ENCODE results near the gene C8B. TPM values are rescaled to one million over a fixed set of nuclear protein-coding genes. Genes with fewer than 3 reads are reported as not detected.
A peak's percentile ranks its signal among the peaks of the same experiment; 100 is the strongest.

C8B gene
- total and polyA plus RNA-seq, 4 donors: 0.06 TPM; not detected in 3

GRCh38 chr1:56993475-56993874, 27.7 kb upstream of the C8B start:
- no peaks in the 10 kb centered on the region for H3K9me3 ChIP-seq (ENCODE audit: control insufficient read depth, insufficient read depth, low read length)
- H3K27ac ChIP-seq (ENCODE audit: low read depth, low read length): no peak overlapping the region
- H3K4me1 ChIP-seq (ENCODE audit: control insufficient read depth, insufficient read depth, low read length): no peaks in the 10 kb centered on the region
- no peaks in the 10 kb centered on the region for H3K36me3 ChIP-seq (ENCODE audit: control insufficient read depth, insufficient read depth, low read length)
- H3K27me3 ChIP-seq (ENCODE audit: control insufficient read depth, insufficient read depth, low read length): no peaks in the 10 kb centered on the region
- no CpG with 5 or more reads among the region's 5 CpGs for WGBS (ENCODE audit: insufficient coverage)
- no peak for DNase-seq (ENCODE audit: low read depth in 4 of 6, low spot score in 6 of 6)
- H3K4me3 ChIP-seq (ENCODE audit: low read depth, low read length): no peak overlapping the region

DNA sequence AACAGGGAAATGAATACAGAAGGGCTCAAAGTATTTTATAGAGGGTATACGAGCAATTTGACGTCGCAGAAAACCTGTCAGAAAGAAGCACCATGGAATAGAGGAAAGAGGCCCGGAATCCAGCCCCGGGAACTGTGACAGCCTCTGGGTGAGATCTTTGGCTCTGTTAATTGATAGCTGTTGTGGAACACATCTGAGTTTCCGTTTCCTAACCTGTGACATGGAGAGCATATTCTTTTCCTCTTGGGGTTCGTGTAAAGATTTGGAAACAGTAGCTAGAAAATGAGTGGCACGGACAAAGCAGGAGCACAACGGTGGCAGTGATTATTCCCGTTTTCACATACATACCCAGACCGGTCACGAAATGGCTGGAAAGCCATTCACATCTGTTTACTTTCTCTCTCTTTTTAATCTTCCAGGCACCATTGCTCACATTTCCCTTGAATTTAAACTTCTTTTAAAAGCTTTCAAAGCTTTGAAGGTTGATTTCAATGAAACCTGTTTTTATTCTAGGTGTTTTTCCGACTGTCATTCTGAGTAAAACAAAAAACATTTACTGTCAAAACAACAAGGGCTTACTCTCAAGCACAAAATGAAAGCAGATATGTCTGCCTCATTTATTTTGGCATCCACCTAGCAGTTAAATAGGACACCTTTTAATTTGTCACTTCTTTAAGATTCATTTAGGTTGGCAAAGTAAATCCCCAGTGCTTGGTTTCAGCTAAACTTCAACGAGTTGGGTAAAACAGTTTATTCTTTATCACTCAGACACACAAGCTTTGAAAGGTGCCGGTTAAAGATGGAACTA, 26.7 kb upstream of the C8B start:
- no peaks in the 10 kb centered on the region for H3K9me3 ChIP-seq (ENCODE audit: control insufficient read depth, insufficient read depth, low read length)
- 80% methylated on average over 8 of the region's 15 CpGs for WGBS (ENCODE audit: insufficient coverage)
- H3K4me3 ChIP-seq (ENCODE audit: low read depth, low read length): no peak overlapping the region
- H3K4me1 ChIP-seq (ENCODE audit: control insufficient read depth, insufficient read depth, low read length): no peaks in the 10 kb centered on the region
- no peak for DNase-seq (ENCODE audit: low read depth in 4 of 6, low spot score in 6 of 6)
- no peak overlapping the region for H3K27ac ChIP-seq (ENCODE audit: low read depth, low read length)
- no peaks in the 10 kb centered on the region for H3K27me3 ChIP-seq (ENCODE audit: control insufficient read depth, insufficient read depth, low read length)
- no peaks in the 10 kb centered on the region for H3K36me3 ChIP-seq (ENCODE audit: control insufficient read depth, insufficient read depth, low read length)

GRCh38 chr1:56991576-56991975, 25.8 kb upstream of the C8B start:
- H3K9me3 ChIP-seq (ENCODE audit: control insufficient read depth, insufficient read depth, low read length): no peaks in the 10 kb centered on the region
- no peaks in the 10 kb centered on the region for H3K36me3 ChIP-seq (ENCODE audit: control insufficient read depth, insufficient read depth, low read length)
- WGBS (ENCODE audit: insufficient coverage): no CpG with 5 or more reads among the region's 3 CpGs
- DNase-seq (ENCODE audit: low read depth in 4 of 6, low spot score in 6 of 6): no peak
- no peaks in the 10 kb centered on the region for H3K27me3 ChIP-seq (ENCODE audit: control insufficient read depth, insufficient read depth, low read length)
- H3K4me1 ChIP-seq (ENCODE audit: control insufficient read depth, insufficient read depth, low read length): no peaks in the 10 kb centered on the region
- H3K4me3 ChIP-seq (ENCODE audit: low read depth, low read length): no peak overlapping the region
- no peak overlapping the region for H3K27ac ChIP-seq (ENCODE audit: low read depth, low read length)

DNA sequence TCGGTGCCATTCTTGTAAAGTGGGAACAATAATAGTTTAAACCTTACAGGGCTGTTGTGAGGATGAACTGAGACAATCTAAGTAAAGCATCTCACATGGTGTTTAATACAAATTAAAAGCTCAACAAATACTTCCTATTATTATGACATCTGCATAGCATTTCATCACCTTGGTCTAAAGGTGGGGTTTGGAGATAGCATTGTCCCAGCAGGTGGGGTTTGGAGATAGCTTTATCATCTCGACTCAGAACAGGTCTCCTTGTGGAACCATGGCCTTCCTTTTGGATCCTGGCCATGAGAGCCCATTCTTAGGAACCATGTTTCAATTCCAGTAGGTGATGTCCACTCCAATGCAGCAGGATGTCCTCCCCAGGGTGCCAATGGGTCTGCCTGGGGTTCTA, 20.6 kb upstream of the C8B start:
- Histone ChIP-seq H3K27me3 (ENCODE audit: control insufficient read depth, insufficient read depth, low read length) (no peaks in the 10 kb centered on the region), H3K4me1 (ENCODE audit: control insufficient read depth, insufficient read depth, low read length) (no peaks in the 10 kb centered on the region), H3K4me3 (ENCODE audit: low read depth, low read length) (no peak overlapping the region), H3K9me3 (ENCODE audit: control insufficient read depth, insufficient read depth, low read length) (no peaks in the 10 kb centered on the region), H3K27ac (ENCODE audit: low read depth, low read length) (no peak overlapping the region), H3K36me3 (ENCODE audit: control insufficient read depth, insufficient read depth, low read length) (no peaks in the 10 kb centered on the region)
- DNase-seq (ENCODE audit: low read depth in 4 of 6, low spot score in 6 of 6): no peak
- WGBS (ENCODE audit: insufficient coverage): 69% methylated on average over 1 of the region's 2 CpGs

- Histone ChIP-seq H3K9me3 (ENCODE audit: control insufficient read depth, insufficient read depth, low read length) (no peaks in the 10 kb centered on the region), H3K4me1 (ENCODE audit: control insufficient read depth, insufficient read depth, low read length) (no peaks in the 10 kb centered on the region), H3K27me3 (ENCODE audit: control insufficient read depth, insufficient read depth, low read length) (no peaks in the 10 kb centered on the region), H3K4me3 (ENCODE audit: low read depth, low read length) (no peak overlapping the region), H3K36me3 (ENCODE audit: control insufficient read depth, insufficient read depth, low read length) (no peaks in the 10 kb centered on the region), H3K27ac (ENCODE audit: low read depth, low read length) (no peak overlapping the region)
- no peak for DNase-seq (ENCODE audit: low read depth in 4 of 6, low spot score in 6 of 6)
- 60% methylated on average over 1 of the region's 2 CpGs for WGBS (ENCODE audit: insufficient coverage)
Measured at GRCh38 chr1:56985857-56986256, 20.0 kb upstream of the C8B start.

GRCh38 chr1:56983484-56983883, 17.7 kb upstream of the C8B start:
- Histone ChIP-seq H3K4me3 (ENCODE audit: low read depth, low read length) (no peak overlapping the region), H3K27ac (ENCODE audit: low read depth, low read length) (no peak overlapping the region), H3K4me1 (ENCODE audit: control insufficient read depth, insufficient read depth, low read length) (no peaks in the 10 kb centered on the region), H3K9me3 (ENCODE audit: control insufficient read depth, insufficient read depth, low read length) (no peaks in the 10 kb centered on the region), H3K27me3 (ENCODE audit: control insufficient read depth, insufficient read depth, low read length) (no peaks in the 10 kb centered on the region), H3K36me3 (ENCODE audit: control insufficient read depth, insufficient read depth, low read length) (no peaks in the 10 kb centered on the region)
- WGBS (ENCODE audit: insufficient coverage): 81% methylated on average over 4 of the region's 6 CpGs
- DNase-seq (ENCODE audit: low read depth in 4 of 6, low spot score in 6 of 6): no peak

- peak in 1 of 6 donors; percentile 65 for DNase-seq (ENCODE audit: low read depth in 4 of 6, low spot score in 6 of 6)
- WGBS (ENCODE audit: insufficient coverage): 71% methylated on average over 1 of the region's 4 CpGs
- Histone ChIP-seq H3K9me3 (ENCODE audit: control insufficient read depth, insufficient read depth, low read length) (no peaks in the 10 kb centered on the region), H3K36me3 (ENCODE audit: control insufficient read depth, insufficient read depth, low read length) (no peaks in the 10 kb centered on the region), H3K27me3 (ENCODE audit: control insufficient read depth, insufficient read depth, low read length) (no peaks in the 10 kb centered on the region), H3K27ac (ENCODE audit: low read depth, low read length) (no peak overlapping the region), H3K4me1 (ENCODE audit: control insufficient read depth, insufficient read depth, low read length) (no peaks in the 10 kb centered on the region), H3K4me3 (ENCODE audit: low read depth, low read length) (no peak overlapping the region)
Measured at GRCh38 chr1:56979986-56980755, 14.4 kb upstream of the C8B start.

DNA sequence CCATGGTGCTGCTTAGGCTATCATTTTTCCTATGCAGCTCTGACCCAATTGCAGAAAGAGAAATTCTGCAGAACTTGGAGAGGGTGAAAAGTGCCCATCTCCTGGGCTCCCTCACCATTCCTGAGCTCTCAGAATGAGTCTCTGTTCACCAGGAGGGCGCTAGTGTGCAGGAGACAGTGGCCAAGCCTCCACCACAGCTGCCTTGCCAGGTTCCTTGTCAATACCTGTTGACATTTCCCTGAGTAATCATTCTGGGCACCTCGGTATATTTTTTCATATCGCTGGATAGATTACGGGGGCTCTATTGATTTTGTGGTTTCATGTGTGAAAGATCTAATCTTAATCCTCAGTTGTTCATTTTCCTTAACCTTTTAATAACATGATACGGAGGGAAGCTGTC, 13.0 kb upstream of the C8B start:
- DNase-seq (ENCODE audit: low read depth in 4 of 6, low spot score in 6 of 6): no peak
- no peak overlapping the region for H3K4me3 ChIP-seq (ENCODE audit: low read depth, low read length)
- no peaks in the 10 kb centered on the region for H3K4me1 ChIP-seq (ENCODE audit: control insufficient read depth, insufficient read depth, low read length)
- 85% methylated on average over 1 of the region's 5 CpGs for WGBS (ENCODE audit: insufficient coverage)
- no peaks in the 10 kb centered on the region for H3K9me3 ChIP-seq (ENCODE audit: control insufficient read depth, insufficient read depth, low read length)
- H3K36me3 ChIP-seq (ENCODE audit: control insufficient read depth, insufficient read depth, low read length): no peaks in the 10 kb centered on the region
- H3K27me3 ChIP-seq (ENCODE audit: control insufficient read depth, insufficient read depth, low read length): no peaks in the 10 kb centered on the region
- no peak overlapping the region for H3K27ac ChIP-seq (ENCODE audit: low read depth, low read length)

GRCh38 chr1:56977910-56978309, 12.1 kb upstream of the C8B start:
- H3K36me3 ChIP-seq (ENCODE audit: control insufficient read depth, insufficient read depth, low read length): no peaks in the 10 kb centered on the region
- H3K4me1 ChIP-seq (ENCODE audit: control insufficient read depth, insufficient read depth, low read length): no peaks in the 10 kb centered on the region
- H3K4me3 ChIP-seq (ENCODE audit: low read depth, low read length): no peak overlapping the region
- H3K9me3 ChIP-seq (ENCODE audit: control insufficient read depth, insufficient read depth, low read length): no peaks in the 10 kb centered on the region
- no peak overlapping the region for H3K27ac ChIP-seq (ENCODE audit: low read depth, low read length)
- 43% methylated on average over 1 of the region's 4 CpGs for WGBS (ENCODE audit: insufficient coverage)
- no peaks in the 10 kb centered on the region for H3K27me3 ChIP-seq (ENCODE audit: control insufficient read depth, insufficient read depth, low read length)
- no peak for DNase-seq (ENCODE audit: low read depth in 4 of 6, low spot score in 6 of 6)

DNA sequence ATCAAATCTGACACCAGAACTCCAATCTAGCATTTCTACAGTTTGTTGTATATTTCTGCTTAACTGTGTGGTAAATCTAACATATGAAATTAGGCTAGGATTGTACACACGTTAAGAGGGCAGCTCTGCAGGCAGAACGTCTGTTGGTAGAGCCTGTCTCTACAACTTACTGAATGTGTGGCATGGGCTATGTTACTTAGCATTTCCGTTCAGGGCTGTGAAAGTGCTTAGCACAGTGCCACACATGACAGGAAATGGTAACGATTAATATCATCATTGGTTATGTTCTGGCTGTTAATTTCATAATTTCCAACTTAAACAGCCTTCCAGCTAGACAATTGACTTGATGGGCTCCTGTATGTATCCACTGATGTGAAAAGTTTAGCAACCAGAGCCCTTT, 9.6 kb upstream of the C8B start:
- Histone ChIP-seq H3K4me3 (ENCODE audit: low read depth, low read length) (no peak overlapping the region), H3K27ac (ENCODE audit: low read depth, low read length) (no peak overlapping the region), H3K36me3 (ENCODE audit: control insufficient read depth, insufficient read depth, low read length) (no peaks in the 10 kb centered on the region), H3K9me3 (ENCODE audit: control insufficient read depth, insufficient read depth, low read length) (no peaks in the 10 kb centered on the region), H3K4me1 (ENCODE audit: control insufficient read depth, insufficient read depth, low read length) (no peaks in the 10 kb centered on the region), H3K27me3 (ENCODE audit: control insufficient read depth, insufficient read depth, low read length) (no peaks in the 10 kb centered on the region)
- WGBS (ENCODE audit: insufficient coverage): 95% methylated on average over 2 of the region's 4 CpGs
- DNase-seq (ENCODE audit: low read depth in 4 of 6, low spot score in 6 of 6): no peak

All from spinal cord (tissue), 10 donors.